Retinal pigment epithelial cell (primary cell): ENCODE results near the gene CFAP20DC.

ENCODE experiments used
- DNase-seq: peaks from one replicate; pipeline ENCODE4 v3.0.0-alpha.2; 2010; ENCODE audit warnings: low read depth
- H3K4me3 ChIP-seq: 2 replicates; pipeline ENCODE4 v1.5.1; 2011; ENCODE audit warnings: mild to moderate bottlenecking, low read length, control low read depth, moderate library complexity
- CTCF ChIP-seq: conservative IDR thresholded peaks from 2 replicates; pipeline ENCODE4 v1.5.1; 2011; ENCODE audit warnings: low read depth, low read length, control low read depth, inconsistent platforms

CFAP20DC gene

GRCh38 chr3:58953288-58953687 lies 96.5 kb downstream of the CFAP20DC start:
- TF ChIP-seq CTCF = no peak
- no peak overlapping the region for H3K4me3 ChIP-seq
- no peak for DNase-seq

- no peak overlapping the region for H3K4me3 ChIP-seq
- no peak for DNase-seq
- no peak for TF ChIP-seq CTCF
Observed at GRCh38 chr3:58952128-58952917, 97.5 kb downstream of the CFAP20DC start.

GRCh38 chr3:58948018-58948417 lies 101.8 kb downstream of the CFAP20DC start:
- no peak for DNase-seq
- TF ChIP-seq CTCF = no peak
- H3K4me3 ChIP-seq = no peak overlapping the region

GRCh38 chr3:58946875-58947274 lies 103.0 kb downstream of the CFAP20DC start:
- H3K4me3 ChIP-seq = no peak overlapping the region
- no peak for TF ChIP-seq CTCF

GRCh38 chr3:58938057-58938456 lies 111.8 kb downstream of the CFAP20DC start:
- no peak for DNase-seq
- TF ChIP-seq CTCF = no peak
- no peak overlapping the region for H3K4me3 ChIP-seq

More at GRCh38 chr3:58946875-58947274, 103.0 kb downstream of the CFAP20DC start:
- DNase-seq = no peak

GRCh38 chr3:58924578-58924977 lies 125.2 kb downstream of the CFAP20DC start:
- DNase-seq = no peak
- H3K4me3 ChIP-seq = no peak overlapping the region
- TF ChIP-seq CTCF = no peak

GRCh38 chr3:58900386-58900785 lies 149.4 kb downstream of the CFAP20DC start:
- TF ChIP-seq CTCF = no peak
- H3K4me3 ChIP-seq = no peak overlapping the region
- no peak for DNase-seq
